Kasumi-1 (cell line): ENCODE data around the gene CDH5.

ENCODE experiments used
- DNase-seq, 2 experiments: peaks; one replicate each; lab custom pipeline; 2025; lab: John Stamatoyannopoulos, UW

The CDH5 gene

DNA sequence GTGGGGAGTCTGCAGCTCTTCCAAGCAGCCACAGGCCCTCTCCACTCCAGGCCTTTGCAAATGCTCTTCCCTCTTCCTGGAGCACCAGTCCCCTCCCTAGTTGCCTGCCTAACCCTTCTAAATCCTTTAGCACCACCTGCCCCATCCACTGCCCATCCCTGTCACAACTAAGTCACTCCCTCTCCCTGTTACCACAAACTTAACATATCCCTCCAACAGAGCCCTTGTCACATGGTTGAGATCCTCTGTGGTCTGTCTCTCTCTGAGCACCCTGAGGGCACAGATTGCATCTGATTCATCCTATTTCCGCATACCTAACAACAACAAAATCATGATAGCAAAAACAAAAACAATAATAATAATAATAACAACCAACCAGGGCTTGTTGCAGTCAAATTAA, 49.6 kb downstream of the CDH5 start:
- DNase-seq, result no peak

DNA sequence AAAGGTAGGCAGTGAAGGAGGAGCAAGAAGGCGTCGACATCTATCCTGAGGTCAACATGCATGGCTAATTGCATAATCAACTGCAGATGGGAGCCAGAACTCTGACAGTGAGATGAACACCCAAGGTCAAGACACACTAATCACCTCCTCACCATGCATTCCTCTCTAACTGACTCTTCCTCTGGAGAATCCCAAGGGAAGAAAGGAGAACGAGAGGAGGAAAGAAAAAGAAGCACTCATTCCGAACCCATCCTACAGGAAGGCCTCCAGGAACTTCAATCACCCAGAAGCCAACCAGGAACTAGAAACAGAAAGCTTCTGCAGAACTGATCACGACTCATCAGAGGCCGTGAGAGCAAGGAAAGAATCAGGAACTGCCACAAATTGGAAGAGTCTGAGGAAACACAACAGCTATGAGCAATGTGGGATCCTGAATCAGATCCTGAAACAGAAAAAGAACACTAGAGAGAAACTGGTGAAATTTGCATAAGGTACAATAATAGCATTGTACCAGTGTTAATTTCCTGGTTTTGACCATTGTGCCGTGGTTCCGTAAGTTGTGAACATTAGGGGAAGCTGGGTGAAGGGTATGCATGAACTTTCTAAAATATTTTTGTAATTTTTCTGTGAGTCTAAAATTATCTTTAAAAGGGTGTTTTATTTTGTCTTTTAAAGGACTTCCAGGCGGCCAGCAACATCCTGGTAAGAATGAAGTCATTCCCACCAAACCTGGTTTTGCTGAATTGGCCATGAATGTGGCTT, 50.6 kb downstream of the CDH5 start:
- DNase-seq, result no peak

DNA sequence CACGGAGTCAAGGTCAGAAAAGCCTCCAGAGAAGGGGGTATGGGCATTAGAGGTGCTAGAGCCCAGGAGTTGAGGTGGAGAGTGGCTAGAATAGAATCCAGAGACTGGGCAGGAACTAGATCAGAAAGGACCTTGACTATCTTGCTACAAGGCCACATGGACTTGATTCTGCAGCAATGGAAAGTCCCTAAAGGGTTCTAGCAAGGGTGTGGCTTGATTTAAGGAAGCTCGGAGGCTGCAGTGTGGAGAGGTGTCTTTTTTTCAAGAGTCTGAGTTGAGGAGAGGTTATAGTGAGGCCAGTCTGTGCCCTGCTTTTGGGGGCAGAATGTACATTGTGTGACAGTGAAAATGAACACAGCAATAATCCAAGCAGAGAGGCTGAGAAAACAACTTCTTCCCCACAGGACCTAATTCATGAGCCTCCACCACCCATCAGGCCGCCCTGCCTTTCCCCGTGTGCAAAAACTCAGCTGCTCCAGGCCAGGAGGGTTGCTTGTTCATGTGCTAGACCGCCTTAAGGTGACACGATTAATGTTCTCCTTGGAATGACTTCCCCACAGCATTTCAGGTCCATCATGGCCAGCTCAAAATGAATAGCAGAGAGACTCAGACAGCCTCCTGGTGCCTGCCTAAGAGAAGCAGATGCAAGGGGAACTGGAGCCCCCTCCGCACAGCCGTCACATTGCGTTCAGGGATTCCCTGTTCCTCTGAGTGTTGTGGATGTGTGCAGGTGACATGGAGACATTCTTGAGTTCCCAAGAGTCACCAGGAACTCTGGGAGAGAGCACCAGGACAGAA, 51.9 kb downstream of the CDH5 start:
- DNase-seq, result no peak

DNA sequence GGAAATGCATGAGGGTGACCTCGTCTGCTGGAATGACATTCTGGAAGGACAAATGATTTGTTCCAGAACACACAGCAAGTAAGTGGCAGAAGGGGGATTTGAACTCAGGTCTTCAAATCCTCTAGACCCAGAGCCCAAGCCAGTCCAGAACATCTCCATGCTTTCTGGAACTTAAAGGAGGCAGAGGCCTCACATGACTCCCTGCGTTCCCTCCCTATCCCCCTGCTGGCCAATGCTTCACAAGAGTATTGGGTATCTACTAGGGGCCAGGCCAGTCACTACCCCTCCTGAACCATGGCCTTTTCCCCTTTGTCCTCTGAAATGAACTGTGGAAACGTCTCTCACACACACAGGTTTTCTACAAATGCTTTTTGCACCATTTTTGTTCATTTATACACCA, 53.0 kb downstream of the CDH5 start:
- DNase-seq, result peak in 1 of 2 experiments; percentile 17

DNA sequence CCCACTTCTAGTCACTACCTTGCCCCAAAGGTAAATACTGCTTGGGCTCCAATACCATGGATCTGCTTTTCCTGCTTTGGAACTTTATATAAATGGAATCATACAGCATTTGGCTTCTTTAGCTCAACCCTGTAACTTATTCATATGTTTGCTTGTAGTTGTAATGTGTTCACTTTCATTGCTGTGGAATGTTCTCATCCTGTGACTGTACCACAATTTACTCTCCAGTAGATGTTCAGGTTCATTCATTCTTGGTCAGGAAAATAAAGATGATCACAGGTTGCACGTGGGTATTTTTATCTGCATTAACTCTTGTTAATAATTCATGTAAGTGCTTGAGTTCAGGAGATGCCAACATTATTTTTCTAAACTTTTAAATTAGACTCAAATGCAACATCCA, 53.9 kb downstream of the CDH5 start:
- no peak for DNase-seq

DNA sequence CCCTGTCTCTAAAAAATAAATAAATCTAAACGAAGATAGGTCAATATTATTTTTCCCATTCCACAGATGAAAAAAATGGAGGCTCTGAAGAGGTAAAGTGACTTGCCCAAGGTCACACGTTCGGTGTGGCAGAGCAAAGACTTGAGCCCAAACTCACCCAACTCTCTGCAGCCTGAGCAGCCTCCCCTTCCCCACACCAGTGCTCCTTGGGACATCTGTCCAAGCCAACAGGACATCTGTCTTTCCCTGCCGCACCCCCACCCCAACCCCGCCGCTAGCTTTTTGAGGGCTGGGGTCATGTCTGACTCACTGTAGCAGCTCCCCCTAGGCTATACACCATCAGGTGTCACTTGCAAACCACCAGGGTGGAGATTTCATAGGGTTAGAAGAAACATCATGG, 55.4 kb downstream of the CDH5 start:
- DNase-seq, result no peak

DNA sequence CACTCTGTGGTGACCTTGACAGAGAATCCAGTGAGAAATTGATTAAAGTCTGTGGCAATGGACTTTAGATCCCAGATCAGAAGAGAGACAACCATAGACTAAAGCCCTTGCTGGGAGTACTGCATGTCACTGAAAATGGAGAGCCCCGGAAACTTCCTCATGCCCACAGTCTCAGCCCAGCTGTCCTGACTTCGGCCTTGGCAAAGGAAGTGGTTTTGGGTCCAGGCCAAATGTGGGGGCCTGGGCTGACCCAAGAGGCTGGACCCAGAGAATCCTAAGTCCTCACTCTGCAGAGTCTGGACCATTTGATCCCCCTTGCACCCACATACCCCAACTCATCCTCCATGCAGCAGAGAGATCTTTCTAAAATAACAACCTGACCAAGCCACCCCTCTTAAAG, 55.9 kb downstream of the CDH5 start:
- DNase-seq, result no peak

DNA sequence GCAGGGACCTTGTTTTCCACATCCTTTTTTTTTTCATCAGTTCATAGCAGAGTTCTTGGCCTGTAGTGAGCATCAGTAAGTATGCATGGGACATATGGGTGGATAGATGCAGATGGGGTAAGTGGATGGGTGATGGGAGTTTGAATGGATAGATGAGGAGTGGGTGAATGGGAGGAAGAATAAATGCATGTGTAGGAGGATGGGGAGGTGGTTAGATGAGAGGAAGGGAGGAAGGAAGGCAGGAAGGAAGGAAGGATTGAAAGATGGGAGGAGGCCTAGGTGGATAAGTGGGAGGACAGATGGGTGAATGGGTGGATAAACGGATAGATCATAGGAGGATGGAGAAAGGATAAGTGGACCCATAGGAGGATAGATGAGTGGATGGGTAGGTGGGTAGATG, 56.7 kb downstream of the CDH5 start:
- DNase-seq, result no peak

DNA sequence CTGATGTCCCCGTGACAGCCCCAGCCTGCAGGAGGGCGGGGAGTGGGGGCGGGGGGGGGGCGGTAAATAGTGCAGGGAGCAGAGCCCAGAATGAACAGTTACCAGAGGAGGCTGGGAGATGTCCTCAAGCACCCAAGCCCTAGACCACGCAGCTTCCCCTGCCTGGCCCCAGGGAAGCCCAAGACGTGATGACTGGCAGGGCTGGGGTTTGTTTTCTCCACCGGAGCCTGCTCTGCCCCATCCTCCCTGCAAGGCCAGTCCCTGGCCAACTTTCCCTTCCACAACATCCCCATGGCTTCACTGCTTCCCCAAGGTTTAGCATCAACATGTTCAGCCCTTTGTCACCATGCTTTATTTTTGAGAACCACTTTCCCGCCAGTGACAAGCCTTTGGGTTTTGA, 59.2 kb downstream of the CDH5 start:
- DNase-seq, result no peak

DNA sequence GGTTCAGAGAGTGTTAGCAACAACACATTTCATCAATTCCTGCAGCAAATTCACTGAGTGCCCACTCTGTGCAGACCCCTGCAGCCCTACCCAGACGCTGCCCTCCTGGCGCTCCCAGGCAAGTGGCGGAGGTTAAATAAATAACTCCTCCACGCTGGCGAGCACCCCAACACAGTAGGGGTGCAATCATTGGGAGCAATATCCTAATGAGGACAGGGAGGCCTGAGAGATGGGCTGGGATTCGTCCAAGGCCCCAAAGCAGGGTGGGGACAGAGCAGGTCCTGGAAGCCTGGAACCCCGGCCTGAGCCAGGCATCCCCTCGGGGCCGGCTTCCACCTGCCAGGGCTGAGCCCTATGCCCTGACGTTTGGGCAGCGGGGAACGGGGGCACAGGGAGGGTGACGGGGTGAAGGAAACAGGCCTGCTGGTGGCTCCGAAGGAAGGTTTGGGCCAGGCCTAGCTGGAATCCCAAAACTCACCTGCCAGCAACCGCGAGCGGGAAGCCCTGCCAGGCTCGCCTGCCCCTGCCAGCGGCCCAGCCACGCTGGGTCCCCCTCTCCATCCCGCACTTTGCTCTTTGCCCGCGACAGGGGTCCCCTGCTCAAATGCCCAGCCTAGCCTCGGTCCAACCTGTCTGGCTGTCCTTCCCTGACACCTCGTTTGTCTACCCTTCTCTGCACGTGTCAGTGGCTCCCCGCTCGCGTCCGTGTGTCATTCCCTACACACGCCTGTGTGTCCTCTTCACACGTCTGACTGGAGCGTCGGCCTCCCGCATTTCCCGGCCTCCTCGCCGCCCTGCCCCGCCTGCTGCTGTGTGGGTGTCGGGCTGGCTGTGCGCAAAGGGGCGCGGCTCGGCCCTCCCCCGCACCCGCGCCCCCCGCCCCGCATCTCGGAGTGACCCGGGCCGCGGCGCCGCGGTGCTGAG, 59.9 kb downstream of the CDH5 start:
- DNase-seq, result no peak

DNA sequence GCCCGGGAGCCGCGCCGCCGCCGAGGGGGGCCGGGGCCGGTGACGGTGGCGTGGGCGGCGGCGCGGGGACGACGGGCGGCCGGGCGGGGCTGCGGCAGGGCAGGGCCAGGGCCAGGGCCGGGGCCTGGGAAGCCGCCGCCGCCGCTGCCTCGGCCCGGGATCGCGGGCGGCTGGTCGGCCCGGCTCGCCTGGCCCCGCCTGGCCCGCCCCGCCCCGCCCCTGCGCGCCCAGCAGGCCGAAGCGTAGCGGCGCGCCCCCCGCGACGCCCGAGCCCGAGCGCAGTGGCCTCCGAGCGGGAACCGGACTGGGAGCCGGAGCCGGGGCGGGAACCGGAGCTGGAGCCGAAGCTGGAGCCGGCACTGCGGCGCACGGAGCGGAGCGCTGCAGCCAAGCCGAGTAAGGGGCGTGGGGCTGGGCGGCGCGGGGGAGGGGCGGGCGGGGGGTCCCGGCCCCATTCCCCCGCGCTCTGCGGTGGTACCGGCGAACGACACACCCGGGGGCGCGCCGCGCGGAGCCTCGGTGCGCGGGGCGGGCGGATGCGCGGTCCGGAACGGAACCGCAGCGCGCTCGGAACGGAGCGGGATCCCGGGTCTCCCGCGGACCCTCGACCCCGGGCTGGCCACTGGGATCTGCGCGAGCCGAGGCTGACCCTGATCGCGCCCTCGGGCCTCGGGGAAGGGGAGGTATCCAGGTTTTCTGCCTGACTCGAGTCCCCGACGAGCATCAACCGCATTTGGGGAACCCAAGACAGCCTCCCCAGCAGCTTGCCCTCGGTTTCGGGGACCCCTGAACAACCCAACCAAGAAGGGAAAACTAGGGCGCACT, 60.8 kb downstream of the CDH5 start, which contains the start of gene BEAN1:
Gene BEAN1, plus strand, starts transcription at position 260 of the 825 bp plus-strand sequence. CDS start 10,382 bp downstream, outside the sequence.
- DNase-seq, result no peak

DNA sequence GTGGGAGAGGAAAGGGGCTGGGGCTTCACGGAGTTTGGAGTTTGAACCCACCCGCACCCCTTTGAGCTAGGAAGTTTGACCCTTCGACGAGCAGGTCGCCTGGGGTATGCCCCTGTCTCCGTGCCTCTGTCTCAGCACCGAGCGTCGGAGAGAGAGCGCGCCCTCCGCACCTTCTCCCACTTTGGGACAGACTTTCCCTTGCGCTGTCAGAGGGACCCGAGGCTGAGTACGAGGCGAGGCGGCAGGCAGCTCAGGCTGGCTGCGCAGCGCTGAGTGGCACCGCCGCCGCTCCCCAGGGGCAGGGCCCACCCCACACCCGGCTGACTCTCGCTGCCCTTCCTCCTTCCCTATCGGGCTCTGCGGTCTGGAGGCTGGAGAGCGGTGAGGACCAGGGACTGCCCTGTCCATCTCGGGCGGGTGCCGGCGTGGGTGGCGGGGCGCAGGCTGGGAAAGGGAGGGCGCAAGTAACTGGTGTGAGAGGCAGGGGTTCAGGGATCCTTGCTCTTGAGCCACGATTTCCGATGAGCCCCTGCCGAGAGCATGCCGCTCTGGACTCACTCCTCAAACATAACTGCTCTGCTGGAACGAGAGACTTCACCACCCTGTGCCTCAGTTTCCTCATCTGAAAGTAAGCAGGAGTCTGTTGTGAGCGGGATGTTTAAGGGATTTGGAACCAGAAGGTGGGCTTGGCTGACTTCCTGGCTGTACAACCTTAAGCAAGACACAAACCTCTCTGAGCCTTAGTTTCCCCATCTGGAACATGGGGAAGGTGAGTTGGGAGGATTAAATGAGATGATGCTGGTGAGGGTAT, 61.6 kb downstream of the CDH5 start:
- no peak for DNase-seq

DNA sequence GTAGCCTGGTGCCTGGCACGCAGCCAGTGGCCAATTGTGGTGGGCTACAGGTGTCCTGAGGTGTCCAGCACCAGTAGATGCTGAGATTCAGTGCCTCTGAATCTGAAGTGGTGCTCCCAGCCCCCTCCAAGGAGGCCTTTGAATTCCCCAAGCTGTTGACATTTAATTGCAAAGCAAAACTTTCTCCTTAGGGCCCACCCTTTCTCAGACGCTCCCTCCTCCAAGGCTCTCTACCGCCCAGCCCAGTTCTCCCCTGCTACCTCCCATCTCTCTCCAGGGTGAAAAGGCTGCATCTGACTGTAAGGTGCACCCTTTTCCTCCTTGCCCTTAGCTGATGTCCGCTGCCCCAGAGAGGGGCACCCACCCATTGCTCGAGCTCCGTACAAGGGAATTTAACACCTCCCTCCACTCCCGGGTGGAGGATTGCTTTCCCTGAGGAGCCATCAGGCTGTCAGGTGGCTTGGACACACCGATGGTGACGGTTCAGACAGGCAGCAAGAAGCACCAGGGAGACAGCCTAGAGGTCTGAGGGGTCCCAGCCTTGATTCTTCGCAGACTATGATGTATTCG, 62.3 kb downstream of the CDH5 start:
- no peak for DNase-seq

DNA sequence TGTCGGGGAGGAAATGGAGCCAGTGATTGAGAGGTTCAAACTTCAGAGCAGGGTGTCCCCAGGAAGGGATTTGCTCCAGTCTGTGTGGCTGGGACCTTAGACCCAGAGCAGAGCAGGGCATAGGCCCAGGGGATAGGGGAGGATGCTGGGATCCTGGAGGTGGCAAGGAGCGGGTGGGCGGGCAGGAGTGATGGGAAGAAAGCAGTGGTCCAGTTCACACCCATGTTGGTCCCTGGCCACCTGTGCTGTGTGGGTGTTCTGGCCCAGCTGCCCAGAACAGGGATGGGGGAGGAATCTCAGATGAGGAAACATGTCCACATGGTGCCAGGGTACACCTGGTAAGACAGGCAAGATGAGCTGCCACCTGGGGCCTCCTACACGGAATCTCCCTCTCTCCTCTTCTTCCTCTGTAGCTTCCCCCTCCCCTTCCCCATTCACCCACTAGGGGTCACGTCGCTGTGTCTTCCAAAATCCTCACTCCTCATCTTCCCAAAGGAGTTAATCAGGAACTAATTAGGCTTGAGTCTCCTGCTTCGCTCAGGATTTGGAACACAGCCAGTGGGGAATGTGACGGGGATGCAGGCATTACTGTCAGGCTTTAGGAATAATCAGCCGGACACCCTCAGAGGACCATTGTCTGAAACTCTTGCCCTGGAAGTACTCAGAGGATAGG, 62.9 kb downstream of the CDH5 start:
- no peak for DNase-seq

DNA sequence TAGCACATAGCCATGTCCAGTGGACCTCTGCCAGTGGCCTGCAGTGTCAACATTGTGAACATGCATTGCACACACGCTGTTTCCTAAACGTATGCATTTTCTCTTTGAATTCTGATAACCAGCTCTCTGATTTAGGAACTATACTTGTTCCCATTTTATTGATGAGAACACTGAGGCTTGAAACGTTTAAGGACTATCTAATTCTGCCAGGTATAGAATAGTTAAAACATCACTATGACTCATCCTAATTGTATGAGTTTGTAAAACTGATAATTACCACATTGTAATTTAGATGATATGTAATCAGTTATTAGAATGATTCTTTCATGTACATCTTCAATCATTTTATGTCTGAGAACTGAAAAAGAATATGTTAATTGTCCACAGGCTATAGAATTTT, 63.7 kb downstream of the CDH5 start:
- DNase-seq, result no peak

DNA sequence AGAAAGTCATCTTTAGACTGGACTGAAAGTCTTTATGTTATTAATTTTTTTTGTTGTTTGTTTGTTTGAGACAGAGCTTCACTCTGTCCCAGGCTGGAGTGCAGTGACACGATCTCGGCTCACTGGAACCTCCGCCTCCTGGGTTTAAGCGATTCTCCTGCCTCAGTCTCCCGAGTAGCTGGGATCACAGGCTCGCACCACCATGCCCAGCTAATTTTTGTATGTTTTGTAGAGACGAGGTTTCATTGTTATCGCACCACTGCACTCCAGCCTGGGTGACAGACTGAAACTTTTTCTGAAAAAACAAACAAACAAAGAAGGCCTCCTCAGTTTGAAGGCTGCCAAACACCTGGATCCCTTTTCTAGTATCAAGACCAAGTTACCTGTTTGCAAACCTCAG, 65.3 kb downstream of the CDH5 start:
- no peak for DNase-seq

DNA sequence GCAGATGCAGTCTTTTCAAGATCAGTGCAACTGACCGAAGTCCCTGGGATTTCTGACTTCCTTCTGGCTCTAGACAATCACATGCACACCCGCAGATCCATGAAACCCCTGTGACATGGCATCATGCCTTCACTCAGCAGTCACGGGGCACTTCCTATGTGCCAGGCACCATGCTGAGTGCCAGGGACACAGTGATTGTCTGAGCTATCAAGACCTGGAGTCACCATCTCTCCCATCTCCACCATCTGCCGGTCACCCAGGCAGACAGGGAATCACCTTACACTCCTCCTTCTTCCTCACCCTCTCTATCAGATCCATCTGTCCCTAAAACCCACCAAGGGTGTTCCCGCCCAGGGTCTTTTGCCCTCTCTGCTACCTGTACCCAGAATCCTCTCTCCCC, 65.9 kb downstream of the CDH5 start:
- DNase-seq, result no peak

DNA sequence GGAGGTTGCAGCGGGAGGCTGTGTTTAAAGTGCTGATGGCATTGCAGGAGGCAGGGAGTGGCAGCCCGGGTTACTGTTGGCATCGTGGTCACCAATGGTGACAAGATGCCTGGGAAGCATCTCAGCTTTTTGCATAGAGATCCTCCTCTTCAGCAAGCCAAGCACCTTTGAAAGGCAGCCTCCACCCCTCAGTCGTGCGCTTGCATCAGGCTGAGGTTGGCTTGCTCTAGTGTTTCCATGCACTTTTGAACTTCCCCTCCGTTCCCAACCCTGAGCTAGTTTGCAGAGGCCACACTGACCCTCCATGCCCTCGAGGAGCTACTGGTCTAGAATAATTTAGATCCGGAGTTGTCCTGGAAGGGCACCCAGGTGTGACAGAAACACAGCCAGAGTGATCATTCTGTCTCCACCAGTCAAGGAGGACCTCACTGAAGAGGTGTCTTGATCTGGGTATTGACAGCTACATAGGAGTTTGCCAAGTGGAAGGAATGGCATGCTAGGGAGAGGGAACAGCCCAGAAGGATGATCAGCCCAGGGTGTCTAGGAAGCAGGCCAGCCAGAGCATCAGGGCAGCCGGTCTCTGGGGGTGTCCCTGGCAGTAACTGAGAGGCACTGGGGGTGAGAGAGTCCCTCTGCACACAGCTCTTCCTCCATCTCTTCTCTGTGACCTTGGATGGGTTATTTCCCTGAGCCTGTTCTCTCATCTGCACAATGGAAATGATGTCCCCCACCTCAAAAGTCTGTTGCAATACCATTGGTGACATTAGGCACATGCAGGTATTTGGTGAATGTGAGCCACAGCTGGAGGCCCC, 68.3 kb downstream of the CDH5 start:
- DNase-seq, result no peak

DNA sequence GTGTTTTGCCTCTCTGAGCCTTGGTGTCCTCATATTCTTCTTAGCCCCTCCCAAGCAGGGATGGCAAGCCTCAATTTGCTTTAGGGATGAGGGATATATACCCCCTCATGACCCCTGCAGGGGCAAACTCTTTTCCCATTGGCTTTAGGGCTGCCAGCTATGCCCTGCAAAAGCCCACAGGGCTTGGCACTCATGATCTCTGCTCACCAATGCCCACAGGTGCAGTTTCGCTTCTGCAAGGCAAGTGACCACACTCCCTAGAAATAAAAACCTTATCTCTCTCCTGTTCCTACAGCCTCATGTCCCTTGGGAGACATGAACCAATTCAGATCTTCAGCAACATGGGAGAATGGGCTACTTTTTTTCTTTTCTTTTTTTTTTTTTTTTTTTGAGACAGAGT, 69.4 kb downstream of the CDH5 start:
- no peak for DNase-seq
